ENCODE measurements around the gene HEYL. TPM values are rescaled to one million over a fixed set of nuclear protein-coding genes. Genes with fewer than 3 reads are reported as not detected.

Gene HEYL
- total RNA-seq: 11.8 to 65.1 TPM (median 63.2 TPM) in 3 replicates
- long read RNA-seq, transcript HEYL-201 (5 exons, 3,661 nt): major isoform, 159 of 235 reads
- long read RNA-seq, partial matches to known transcripts: 43 of 235 reads
- long read RNA-seq, other reads (novel, unspliced or antisense): 33 of 235 reads

DNA sequence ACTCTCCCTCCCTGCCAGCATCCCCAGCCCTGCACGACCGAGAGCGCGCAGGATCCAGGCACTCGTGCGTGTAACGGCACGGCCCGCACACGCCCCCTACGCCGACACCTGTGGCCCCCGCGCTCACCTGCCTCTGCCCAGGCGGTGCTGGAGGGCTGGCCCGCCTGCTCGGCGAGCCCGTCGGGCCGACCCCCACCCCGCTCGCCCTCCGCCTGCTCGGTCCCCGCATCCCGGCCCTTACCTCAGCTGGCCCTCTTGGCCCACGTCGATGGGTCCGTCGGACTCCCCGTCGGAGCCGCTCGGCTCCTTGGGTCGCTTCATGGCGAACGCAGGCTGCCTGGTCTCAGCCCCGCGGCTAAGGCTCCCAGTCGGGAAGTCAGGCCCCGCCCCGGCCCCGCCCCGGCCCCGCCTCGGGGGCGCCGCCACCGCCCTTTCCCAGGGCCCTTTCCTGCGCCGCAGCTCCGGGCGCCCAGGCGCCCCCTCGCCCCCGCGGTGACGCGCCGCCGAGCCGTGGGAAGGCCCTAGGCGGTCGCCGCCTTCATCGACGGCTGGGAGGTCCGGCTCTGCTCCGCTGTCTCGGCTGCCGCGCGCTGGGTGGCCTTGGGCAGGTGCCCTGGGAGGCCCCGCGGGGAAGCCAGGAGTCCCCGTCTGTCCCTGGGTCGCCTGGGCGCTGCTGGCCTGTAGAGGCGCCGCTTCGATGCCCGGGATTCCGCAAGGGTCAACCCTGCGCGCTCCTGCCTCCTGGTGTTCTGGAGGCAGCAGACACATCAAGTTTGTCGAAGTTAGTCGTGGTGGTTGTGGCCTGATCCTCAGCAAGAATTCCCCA lies at the start of gene HEYL:
TSS of gene HEYL (minus strand) at position 339 of the 826 bp plus-strand sequence. CDS start at position 321, 18 bp downstream.
- peak; percentile 76 for TF ChIP-seq CTCF (IDR thresholded peaks at IDR 0.05)
- Mint-ChIP-seq H3K27me3 (ENCODE audit: low read depth) (no peaks in the 10 kb centered on the region), H3K4me1 (ENCODE audit: low read depth) (peaks cover 79% of the 10 kb centered on the region), H3K9me3 (ENCODE audit: low read depth) (no peaks in the 10 kb centered on the region), H3K27ac (ENCODE audit: unreplicated experiment) (peak within 1 kb of the TSS; percentile 83), H3K4me3 (ENCODE audit: unreplicated experiment) (peak within 1 kb of the TSS; percentile 78), H3K36me3 (ENCODE audit: low read depth) (peaks cover 3% of the 10 kb centered on the region)
- no peak for DNase-seq (ENCODE audit: low spot score)

- Mint-ChIP-seq H3K4me1 (ENCODE audit: low read depth) (peaks cover 12% of the 10 kb centered on the region), H3K27me3 (ENCODE audit: low read depth) (peaks cover 68% of the 10 kb centered on the region), H3K27ac (ENCODE audit: unreplicated experiment) (no peak overlapping the region), H3K4me3 (ENCODE audit: unreplicated experiment) (no peak overlapping the region), H3K36me3 (ENCODE audit: low read depth) (no peaks in the 10 kb centered on the region), H3K9me3 (ENCODE audit: low read depth) (no peaks in the 10 kb centered on the region)
- TF ChIP-seq CTCF (IDR thresholded peaks at IDR 0.05): no peak
- DNase-seq (ENCODE audit: low spot score): peak; percentile 36
Measured at GRCh38 chr1:39689214-39689613, 49.8 kb upstream of the HEYL start.

- Mint-ChIP-seq H3K4me1 (ENCODE audit: low read depth) (peaks cover 12% of the 10 kb centered on the region), H3K27me3 (ENCODE audit: low read depth) (peaks cover 65% of the 10 kb centered on the region), H3K36me3 (ENCODE audit: low read depth) (no peaks in the 10 kb centered on the region), H3K4me3 (ENCODE audit: unreplicated experiment) (no peak overlapping the region), H3K27ac (ENCODE audit: unreplicated experiment) (no peak overlapping the region), H3K9me3 (ENCODE audit: low read depth) (no peaks in the 10 kb centered on the region)
- peak; percentile 22 for DNase-seq (ENCODE audit: low spot score)
- TF ChIP-seq CTCF (IDR thresholded peaks at IDR 0.05): no peak
Measured at GRCh38 chr1:39688706-39689105, 49.3 kb upstream of the HEYL start.

DNA sequence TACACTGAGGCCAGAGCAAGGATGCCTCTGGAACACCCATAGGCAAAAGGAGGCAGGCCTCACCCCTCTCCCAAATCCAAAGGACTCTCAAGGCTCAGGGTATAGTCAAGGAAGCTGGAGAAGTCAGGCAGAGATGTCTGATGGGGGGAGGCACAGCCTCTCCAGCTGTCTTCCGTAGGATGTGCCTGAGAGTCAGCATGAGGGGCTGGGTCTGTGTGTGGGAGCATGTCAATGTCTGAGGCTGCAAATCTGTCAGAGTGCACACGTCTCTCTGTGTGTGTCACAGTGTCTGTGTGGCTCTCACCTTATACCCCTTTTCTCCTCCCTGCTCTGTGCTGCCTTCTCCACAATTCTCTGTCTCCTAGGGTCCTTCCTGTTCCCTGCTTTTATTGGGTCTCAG lies 47.8 kb upstream of the HEYL start:
- Mint-ChIP-seq H3K9me3 (ENCODE audit: low read depth) (no peaks in the 10 kb centered on the region), H3K4me1 (ENCODE audit: low read depth) (peaks cover 7% of the 10 kb centered on the region), H3K27me3 (ENCODE audit: low read depth) (peaks cover 69% of the 10 kb centered on the region), H3K27ac (ENCODE audit: unreplicated experiment) (no peak overlapping the region), H3K36me3 (ENCODE audit: low read depth) (peaks cover 2% of the 10 kb centered on the region), H3K4me3 (ENCODE audit: unreplicated experiment) (no peak overlapping the region)
- TF ChIP-seq CTCF (IDR thresholded peaks at IDR 0.05): no peak
- DNase-seq (ENCODE audit: low spot score): peak; percentile 18

- Mint-ChIP-seq H3K9me3 (ENCODE audit: low read depth) (no peaks in the 10 kb centered on the region), H3K36me3 (ENCODE audit: low read depth) (peaks cover 2% of the 10 kb centered on the region), H3K27ac (ENCODE audit: unreplicated experiment) (no peak overlapping the region), H3K4me3 (ENCODE audit: unreplicated experiment) (no peak overlapping the region), H3K4me1 (ENCODE audit: low read depth) (no peaks in the 10 kb centered on the region), H3K27me3 (ENCODE audit: low read depth) (peaks cover 71% of the 10 kb centered on the region)
- TF ChIP-seq CTCF (IDR thresholded peaks at IDR 0.05): no peak
- DNase-seq (ENCODE audit: low spot score): peak; percentile 3
Measured at GRCh38 chr1:39685071-39685470, 45.6 kb upstream of the HEYL start.
